Mesendoderm (in vitro differentiated cells): ENCODE results near the gene KPNB1.

Experiments
- DNase-seq: peaks from one replicate; pipeline ENCODE4 v3.0.0; 2013
- H2AK5ac ChIP-seq: 2 replicates; pipeline ENCODE4 v1.6.1; 2013; ENCODE audit warnings: low read length, inconsistent platforms
- H2BK120ac ChIP-seq: 2 replicates; pipeline ENCODE4 v1.6.1; 2013; ENCODE audit warnings: low read depth, mild to moderate bottlenecking, low read length, moderate library complexity, mixed read lengths
- H2BK15ac ChIP-seq: replicated peaks from 2 replicates; pipeline ENCODE4 v1.6.1; 2013; ENCODE audit warnings: low read depth, mild to moderate bottlenecking, moderate library complexity
- H2BK5ac ChIP-seq: 2 replicates; pipeline ENCODE4 v1.6.1; 2013; ENCODE audit warnings: low read length, inconsistent platforms
- H3K18ac ChIP-seq: 2 replicates; pipeline ENCODE4 v1.6.1; 2013; ENCODE audit warnings: mild to moderate bottlenecking, low read length, mixed read lengths
- H3K23ac ChIP-seq: one replicate; pipeline ENCODE4 v1.6.1; 2013; ENCODE audit warnings: low read length
- H3K27ac ChIP-seq: 2 replicates; pipeline ENCODE4 v1.5.1; 2013; ENCODE audit warnings: low read depth, mild to moderate bottlenecking, inconsistent platforms, low read length, moderate library complexity
- H3K27me3 ChIP-seq: 2 replicates; pipeline ENCODE4 v1.6.1; 2013; ENCODE audit warnings: low read length, control low read depth, mild to moderate bottlenecking, inconsistent platforms; ENCODE audit not compliant: insufficient read depth, poor library complexity
- H3K36me3 ChIP-seq: 2 replicates; pipeline ENCODE4 v1.6.1; 2013; ENCODE audit warnings: low read length, inconsistent platforms; ENCODE audit not compliant: control insufficient read depth, insufficient read depth
- H3K4ac ChIP-seq: one replicate; pipeline ENCODE4 v1.6.1; 2013; ENCODE audit warnings: low read depth, mild to moderate bottlenecking, low read length, moderate library complexity
- H3K4me1 ChIP-seq: 2 replicates; pipeline ENCODE4 v1.6.1; 2013; ENCODE audit warnings: low read depth, low read length, inconsistent platforms; ENCODE audit not compliant: control insufficient read depth
- H3K4me2 ChIP-seq: 2 replicates; pipeline ENCODE4 v1.6.1; 2013; ENCODE audit warnings: low read length
- H3K4me3 ChIP-seq: 2 replicates; pipeline ENCODE4 v1.5.1; 2013; ENCODE audit warnings: mild to moderate bottlenecking, low read length
- H3K56ac ChIP-seq: one replicate; pipeline ENCODE4 v1.6.1; 2013; ENCODE audit warnings: low read length
- H3K79me1 ChIP-seq: 2 replicates; pipeline ENCODE4 v1.6.1; 2013; ENCODE audit warnings: low read length, inconsistent platforms
- H3K79me2 ChIP-seq: 2 replicates; pipeline ENCODE4 v1.6.1; 2013; ENCODE audit warnings: mild to moderate bottlenecking, low read length; ENCODE audit not compliant: control insufficient read depth, insufficient read depth
- H3K9ac ChIP-seq: 2 replicates; pipeline ENCODE4 v1.6.1; 2013; ENCODE audit warnings: low read length, inconsistent platforms
- H4K5ac ChIP-seq: one replicate; pipeline ENCODE4 v1.6.1; 2013; ENCODE audit warnings: low read length
- H4K8ac ChIP-seq: one replicate; pipeline ENCODE4 v1.6.1; 2013; ENCODE audit warnings: low read depth, mild to moderate bottlenecking, control low read depth, low read length, moderate library complexity
- WGBS: extraction: QIAGEN DNeasy Blood & Tissue Kit; methylation state at CpG from one replicate; pipeline ENCODE4 v1.1.7; 2013; ENCODE audit warnings: low lambda C conversion rate, missing lambda C conversion rate; ENCODE audit not compliant: insufficient coverage; ENCODE audit errors: extremely low coverage; 5-methylcytosine and 5-hydroxymethylcytosine counted together

The KPNB1 gene

DNA sequence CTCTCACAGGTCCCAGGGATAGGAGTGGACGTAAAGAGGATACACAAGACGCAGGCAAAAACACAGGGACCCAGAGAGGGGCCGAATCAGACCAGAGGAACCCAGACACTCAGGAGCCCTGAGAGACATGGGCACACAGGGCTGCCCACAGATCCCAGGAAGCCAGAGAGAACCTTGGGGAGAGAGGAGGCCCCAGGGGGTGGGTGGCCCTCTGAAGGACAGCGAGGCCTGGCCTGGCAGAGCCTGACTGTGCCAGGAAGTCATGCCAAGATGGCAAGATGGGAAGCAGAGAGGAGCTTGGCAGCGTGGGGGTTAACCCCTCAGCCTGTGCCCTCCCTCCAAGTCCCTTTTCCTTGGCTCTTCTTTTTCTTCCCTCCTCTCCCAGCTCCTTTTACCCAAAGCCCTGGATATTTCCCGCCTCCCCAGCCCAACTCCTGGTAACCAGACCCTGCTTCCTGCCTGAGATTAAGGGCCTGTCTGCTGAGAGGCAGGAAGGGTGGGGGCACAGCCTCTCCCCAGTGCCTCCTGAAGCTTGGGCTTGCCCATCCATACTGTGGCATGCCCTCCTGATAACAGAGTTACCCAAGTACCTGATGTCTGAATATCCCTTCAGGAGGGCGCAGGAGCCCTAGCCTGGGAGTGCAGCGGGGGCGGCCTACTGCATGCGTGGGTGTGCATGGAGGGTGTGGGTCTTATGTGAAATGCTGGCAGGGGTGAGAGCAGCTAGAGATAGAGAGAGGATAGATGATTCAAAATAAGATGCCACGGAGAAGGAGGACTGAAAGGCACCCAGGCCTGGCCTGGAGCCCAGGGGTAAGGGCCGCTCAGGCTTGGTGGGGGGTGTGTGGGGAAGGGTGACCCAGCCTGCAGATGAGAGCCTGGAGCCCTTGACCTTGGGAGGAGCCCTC is 77.3 kb downstream of the KPNB1 start:
- H4K5ac ChIP-seq = no peak overlapping the region
- H3K4ac ChIP-seq = no peak overlapping the region
- H3K23ac ChIP-seq = no peak overlapping the region
- H2BK120ac ChIP-seq = no peak overlapping the region
- H2BK5ac ChIP-seq = no peak overlapping the region
- H3K36me3 ChIP-seq = no peaks in the 10 kb centered on the region
- no peak overlapping the region for H3K27ac ChIP-seq
- no peaks in the 10 kb centered on the region for H3K27me3 ChIP-seq
- peak; percentile 39 for DNase-seq
- peak overlapping the region; percentile 25 for H3K56ac ChIP-seq
- H2AK5ac ChIP-seq = no peak overlapping the region
- H3K79me2 ChIP-seq = no peaks in the 10 kb centered on the region
- no peaks in the 10 kb centered on the region for H3K79me1 ChIP-seq
- no peak overlapping the region for H3K18ac ChIP-seq
- no peak overlapping the region for H3K4me3 ChIP-seq
- H3K4me2 ChIP-seq = no peak overlapping the region
- no peaks in the 10 kb centered on the region for H3K4me1 ChIP-seq
- WGBS = no CpG with 5 or more reads among the region's 12 CpGs
- H2BK15ac ChIP-seq = no peak overlapping the region
- no peak overlapping the region for H3K9ac ChIP-seq
- H4K8ac ChIP-seq = no peak overlapping the region

DNA sequence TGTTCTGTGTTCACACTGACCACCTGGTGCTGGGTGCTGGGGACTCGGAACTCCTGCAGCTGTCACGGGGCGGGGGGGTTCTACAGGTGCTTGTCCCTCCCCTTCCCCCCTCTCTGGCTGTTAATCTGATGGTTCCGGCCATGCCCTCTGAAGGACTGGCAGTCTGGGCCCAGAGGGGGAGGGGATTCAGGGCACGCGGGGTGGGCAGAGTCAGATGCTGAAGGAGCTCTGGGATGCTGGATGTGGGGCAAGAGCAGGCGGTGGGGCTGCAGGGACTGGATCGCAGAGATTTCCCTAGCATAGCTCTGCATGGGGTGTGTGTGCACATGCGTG is 78.0 kb downstream of the KPNB1 start:
- H3K23ac ChIP-seq = no peak overlapping the region
- no peak overlapping the region for H2BK5ac ChIP-seq
- H4K5ac ChIP-seq = no peak overlapping the region
- no peak overlapping the region for H3K27ac ChIP-seq
- H3K27me3 ChIP-seq = peaks cover 4% of the 10 kb centered on the region
- H3K9ac ChIP-seq = no peak overlapping the region
- H3K4ac ChIP-seq = no peak overlapping the region
- H3K79me1 ChIP-seq = no peaks in the 10 kb centered on the region
- H3K18ac ChIP-seq = no peak overlapping the region
- no peak overlapping the region for H2AK5ac ChIP-seq
- no peak overlapping the region for H4K8ac ChIP-seq
- H3K36me3 ChIP-seq = no peaks in the 10 kb centered on the region
- H3K4me2 ChIP-seq = no peak overlapping the region
- no CpG with 5 or more reads among the region's 9 CpGs for WGBS
- H3K4me1 ChIP-seq = no peaks in the 10 kb centered on the region
- no peaks in the 10 kb centered on the region for H3K79me2 ChIP-seq
- DNase-seq = no peak
- no peak overlapping the region for H3K56ac ChIP-seq
- no peak overlapping the region for H3K4me3 ChIP-seq
- no peak overlapping the region for H2BK15ac ChIP-seq
- no peak overlapping the region for H2BK120ac ChIP-seq

DNA sequence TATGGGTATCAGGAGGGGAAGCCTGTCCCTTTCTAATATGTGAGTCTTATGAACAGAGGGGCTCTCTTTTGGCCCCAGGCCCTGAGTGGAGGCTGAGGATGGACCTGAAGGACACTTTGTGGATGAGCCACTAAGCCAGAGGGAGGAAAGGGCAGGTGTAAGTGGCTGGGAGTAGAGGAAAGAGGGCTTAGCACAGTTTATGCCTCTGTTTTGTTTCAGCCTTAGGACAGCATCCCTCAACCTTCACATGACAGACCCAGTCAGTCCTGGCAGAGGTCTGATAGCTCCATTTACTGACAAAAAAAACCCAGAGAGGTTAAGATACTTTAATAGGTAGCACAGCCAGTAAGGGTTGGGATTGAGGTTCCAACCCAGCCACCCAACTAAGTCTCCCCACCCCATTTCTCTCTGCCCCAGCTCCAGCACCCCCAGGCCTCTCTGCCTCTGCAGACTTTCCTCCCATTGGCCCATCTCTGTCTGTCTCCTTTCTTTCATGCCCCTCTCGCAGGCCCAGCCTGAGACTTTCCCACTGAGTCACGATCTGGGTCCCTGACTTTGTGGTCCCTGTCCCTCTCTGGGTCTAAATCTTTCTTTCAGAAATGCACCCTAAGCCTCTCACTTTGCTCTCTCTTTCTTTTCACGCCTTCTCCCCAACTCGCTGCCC is 78.6 kb downstream of the KPNB1 start:
- Histone ChIP-seq H2BK120ac (no peak overlapping the region), H3K27me3 (peaks cover 8% of the 10 kb centered on the region), H2AK5ac (no peak overlapping the region), H3K27ac (no peak overlapping the region), H3K79me2 (no peaks in the 10 kb centered on the region), H3K23ac (no peak overlapping the region), H3K4me1 (no peaks in the 10 kb centered on the region), H2BK5ac (no peak overlapping the region), H2BK15ac (no peak overlapping the region), H4K5ac (no peak overlapping the region), H4K8ac (no peak overlapping the region), H3K4ac (no peak overlapping the region), H3K4me2 (no peak overlapping the region), H3K56ac (no peak overlapping the region), H3K4me3 (no peak overlapping the region), H3K79me1 (no peaks in the 10 kb centered on the region), H3K18ac (no peak overlapping the region), H3K9ac (no peak overlapping the region), H3K36me3 (no peaks in the 10 kb centered on the region)
- no peak for DNase-seq
- no CpG with 5 or more reads among the region's 4 CpGs for WGBS

DNA sequence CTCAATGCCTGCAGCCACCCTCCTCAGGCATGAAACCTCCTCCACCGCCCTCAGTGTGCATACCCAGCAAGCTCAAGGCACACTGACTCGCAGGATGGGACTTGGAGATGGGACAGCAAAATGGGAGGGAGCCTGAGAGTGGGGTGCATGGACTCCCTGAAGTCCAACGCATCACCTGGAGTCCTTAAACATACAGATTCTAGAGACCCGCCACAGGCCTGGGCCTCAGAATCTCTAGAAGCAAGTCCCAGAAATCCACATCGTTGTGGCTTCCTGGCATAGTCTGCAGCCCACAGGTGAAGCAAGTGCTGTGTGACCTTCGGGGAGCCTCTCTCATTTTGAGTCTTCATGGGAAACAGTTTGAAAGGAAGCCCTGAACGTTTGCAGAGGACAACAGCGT is 79.8 kb downstream of the KPNB1 start:
- H3K4me3 ChIP-seq = no peak overlapping the region
- H3K4me2 ChIP-seq = no peak overlapping the region
- no peak overlapping the region for H3K4ac ChIP-seq
- no peaks in the 10 kb centered on the region for H3K79me2 ChIP-seq
- H3K23ac ChIP-seq = no peak overlapping the region
- H2BK15ac ChIP-seq = no peak overlapping the region
- no peak overlapping the region for H2AK5ac ChIP-seq
- H3K36me3 ChIP-seq = no peaks in the 10 kb centered on the region
- H2BK120ac ChIP-seq = no peak overlapping the region
- H3K18ac ChIP-seq = no peak overlapping the region
- no peak overlapping the region for H3K56ac ChIP-seq
- peaks cover 15% of the 10 kb centered on the region for H3K27me3 ChIP-seq
- H3K79me1 ChIP-seq = no peaks in the 10 kb centered on the region
- H4K5ac ChIP-seq = no peak overlapping the region
- no peak for DNase-seq
- no peak overlapping the region for H2BK5ac ChIP-seq
- H4K8ac ChIP-seq = no peak overlapping the region
- WGBS = no CpG with 5 or more reads among the region's 8 CpGs
- H3K4me1 ChIP-seq = no peaks in the 10 kb centered on the region
- no peak overlapping the region for H3K9ac ChIP-seq
- no peak overlapping the region for H3K27ac ChIP-seq

DNA sequence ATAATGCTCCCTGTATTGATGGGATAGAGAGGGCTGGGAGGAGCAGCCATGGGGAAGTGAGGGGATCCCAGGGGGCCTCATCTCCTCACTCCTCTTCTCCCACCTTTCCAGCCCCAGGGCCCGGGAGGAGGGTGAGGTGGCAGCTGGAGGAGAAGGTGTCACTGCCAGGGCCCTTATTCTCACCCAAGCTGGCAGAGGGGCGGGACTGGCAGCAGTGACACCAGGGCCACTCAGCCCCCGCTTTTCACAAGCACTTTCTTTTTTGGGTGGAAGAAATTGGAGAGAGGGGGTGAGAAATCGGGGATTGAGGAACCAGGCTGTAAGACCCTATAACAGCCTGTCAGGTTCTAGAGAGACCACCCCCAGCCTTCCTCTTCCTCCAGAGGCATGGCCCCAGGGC is 81.0 kb downstream of the KPNB1 start:
- no CpG with 5 or more reads among the region's 4 CpGs for WGBS
- Histone ChIP-seq H4K5ac (no peak overlapping the region), H3K36me3 (no peaks in the 10 kb centered on the region), H3K9ac (no peak overlapping the region), H3K79me2 (no peaks in the 10 kb centered on the region), H4K8ac (no peak overlapping the region), H3K27me3 (peaks cover 16% of the 10 kb centered on the region), H3K4me3 (no peak overlapping the region), H3K56ac (no peak overlapping the region), H3K27ac (no peak overlapping the region), H2AK5ac (no peak overlapping the region), H2BK15ac (no peak overlapping the region), H3K4me2 (no peak overlapping the region), H2BK120ac (no peak overlapping the region), H2BK5ac (no peak overlapping the region), H3K4ac (no peak overlapping the region), H3K79me1 (no peaks in the 10 kb centered on the region), H3K23ac (no peak overlapping the region), H3K18ac (no peak overlapping the region), H3K4me1 (no peaks in the 10 kb centered on the region)
- no peak for DNase-seq
